Keratinocyte (primary cell): ENCODE results near the gene CACNA1C. TPM values are rescaled to one million over a fixed set of nuclear protein-coding genes. Genes with fewer than 3 reads are reported as not detected.

Experiments used
- DNase-seq: peaks from one replicate; pipeline ENCODE4 v3.0.0-alpha.2; 2011; ENCODE audit warnings: low read depth, missing footprints, low spot score
- FAIRE-seq: peaks from 2 replicates; lab custom pipeline; 2011; peaks lifted over from hg19 to GRCh38; lab: Jason Lieb, UNC
- H2AFZ ChIP-seq: 2 replicates; pipeline ENCODE4 v1.6.0; 2012; ENCODE audit warnings: low read length, control low read depth, inconsistent platforms; ENCODE audit not compliant: control insufficient read depth
- H3K27ac ChIP-seq: 2 replicates; pipeline ENCODE4 v1.5.1; 2011; ENCODE audit warnings: low read length; ENCODE audit not compliant: control insufficient read depth, insufficient read depth
- H3K27me3 ChIP-seq: 3 replicates; pipeline ENCODE4 v1.6.0; 2011; ENCODE audit warnings: low read length; ENCODE audit not compliant: control insufficient read depth, insufficient read depth; ENCODE audit errors: extremely low read depth
- H3K36me3 ChIP-seq, 2 experiments: 2 replicates in 1 of 2; 3 replicates in 1 of 2; pipeline ENCODE4 v1.5.1; 2011; ENCODE audit warnings: low read length in 2 of 2, mild to moderate bottlenecking in 1 of 2; ENCODE audit not compliant: control insufficient read depth in 2 of 2, insufficient read depth in 2 of 2; ENCODE audit errors: extremely low read depth in 1 of 2
- H3K4me1 ChIP-seq: 3 replicates; pipeline ENCODE4 v1.5.1; 2011; ENCODE audit warnings: low read length; ENCODE audit not compliant: control insufficient read depth, insufficient read depth; ENCODE audit errors: extremely low read depth
- H3K4me2 ChIP-seq: 3 replicates; pipeline ENCODE4 v1.6.0; 2011; ENCODE audit warnings: low read depth, low read length; ENCODE audit not compliant: control insufficient read depth, insufficient read depth; ENCODE audit errors: extremely low read depth
- H3K4me3 ChIP-seq, 3 experiments: fragments of 200-600 bp in 1 of 3; sonication (generic) in 1 of 3; 2 replicates in 2 of 3; 3 replicates in 1 of 3; pipeline ENCODE4 v1.5.1; 2011 to 2016; ENCODE audit warnings: low read length in 3 of 3, mild to moderate bottlenecking in 3 of 3, control low read depth in 2 of 3, inconsistent platforms in 1 of 3, low read depth in 1 of 3, mixed read lengths in 1 of 3, mixed run types in 1 of 3, moderate library complexity in 1 of 3; ENCODE audit not compliant: control insufficient read depth in 2 of 3, insufficient read depth in 2 of 3; ENCODE audit errors: extremely low read depth in 1 of 3
- H3K79me2 ChIP-seq: 2 replicates; pipeline ENCODE4 v1.6.0; 2012; ENCODE audit warnings: low read length; ENCODE audit not compliant: control insufficient read depth, insufficient read depth
- H3K9ac ChIP-seq: 3 replicates; pipeline ENCODE4 v1.6.0; 2011; ENCODE audit warnings: low read length; ENCODE audit not compliant: control insufficient read depth, insufficient read depth; ENCODE audit errors: extremely low read depth
- H3K9me1 ChIP-seq: 3 replicates; pipeline ENCODE4 v1.6.0; 2011; ENCODE audit warnings: low read length; ENCODE audit not compliant: control insufficient read depth, insufficient read depth; ENCODE audit errors: extremely low read depth
- H3K9me3 ChIP-seq: 2 replicates; pipeline ENCODE4 v1.5.1; 2012; ENCODE audit warnings: low read depth, low read length; ENCODE audit not compliant: control insufficient read depth
- H4K20me1 ChIP-seq: 3 replicates; pipeline ENCODE4 v1.6.0; 2011; ENCODE audit warnings: low read length; ENCODE audit not compliant: control insufficient read depth, insufficient read depth; ENCODE audit errors: extremely low read depth
- EZH2 ChIP-seq: IDR thresholded peaks from one replicate; pipeline ENCODE4 v1.6.1; 2012; ENCODE audit warnings: inconsistent platforms, mild to moderate bottlenecking, low read length, moderate library complexity
- dilution Hi-C: fragments of 300-500 bp; cut with MboI; formaldehyde crosslinking; loops from one replicate; pipeline ENCODE4 v1.7.0; 2020; ENCODE audit warnings: low sequenced_read_pairs; ENCODE audit not compliant: extremely low pct_ligation_motif_present
- polyA plus RNA-seq, 5 experiments: library from polyadenylated mRNA; depleted of rRNA in 3 of 5; stranded (reverse) in 3 of 5; stranded (forward) in 1 of 5; unstranded in 1 of 5; fragments of >200 nt; gene quantifications; 1 replicate in 1 of 5; 2 replicates in 3 of 5; 3 replicates in 1 of 5; pipeline versions ENCODE4 v1.2.1 to v1.2.3, GENCODE V29; 2011 to 2012; ENCODE audit warnings: missing spikeins in 2 of 5, low read depth in 1 of 5, low replicate concordance in 1 of 5
- TF ChIP-seq, protein P1 (sequence below), 3 experiments: IDR thresholded peaks in 1 of 3; conservative IDR thresholded peaks in 1 of 3; optimal IDR thresholded peaks in 1 of 3; 2 replicates in 2 of 3; 3 replicates in 1 of 3; pipeline versions ENCODE3 to v1.5.1; 2011; ENCODE audit warnings: low read length in 3 of 3, mild to moderate bottlenecking in 3 of 3, moderate library complexity in 2 of 3, control low read depth in 1 of 3, inconsistent platforms in 1 of 3; ENCODE audit not compliant: insufficient read depth in 2 of 3; ENCODE audit errors: extremely low read depth in 1 of 3

CACNA1C gene
- polyA plus RNA-seq, 1 donor (not counting 4 experiments of a cell fraction or from before 2014, with no cell fraction given) = not detected

DNA sequence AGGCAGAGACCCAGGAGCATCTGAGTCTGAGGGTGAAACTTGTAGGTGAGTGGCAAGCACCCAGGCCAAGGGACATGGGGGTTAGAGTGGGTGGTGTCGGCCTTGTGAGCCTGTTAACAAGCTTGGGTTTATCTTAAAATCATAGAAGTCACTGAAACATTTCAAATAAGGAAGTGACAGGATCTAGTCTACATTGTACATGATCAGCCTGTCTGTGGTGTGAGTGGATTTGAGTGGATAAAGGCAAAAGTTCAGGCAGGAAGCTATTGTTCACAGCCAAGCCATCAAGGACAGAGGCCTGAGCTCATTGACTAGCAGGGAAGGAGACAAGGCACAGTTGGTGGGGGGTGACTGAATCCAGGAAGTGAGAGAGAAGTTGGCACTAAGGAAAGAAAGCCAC lies 682.6 kb downstream of the CACNA1C start:
- no peak for TF ChIP-seq EZH2
- TF ChIP-seq, protein P1, sequence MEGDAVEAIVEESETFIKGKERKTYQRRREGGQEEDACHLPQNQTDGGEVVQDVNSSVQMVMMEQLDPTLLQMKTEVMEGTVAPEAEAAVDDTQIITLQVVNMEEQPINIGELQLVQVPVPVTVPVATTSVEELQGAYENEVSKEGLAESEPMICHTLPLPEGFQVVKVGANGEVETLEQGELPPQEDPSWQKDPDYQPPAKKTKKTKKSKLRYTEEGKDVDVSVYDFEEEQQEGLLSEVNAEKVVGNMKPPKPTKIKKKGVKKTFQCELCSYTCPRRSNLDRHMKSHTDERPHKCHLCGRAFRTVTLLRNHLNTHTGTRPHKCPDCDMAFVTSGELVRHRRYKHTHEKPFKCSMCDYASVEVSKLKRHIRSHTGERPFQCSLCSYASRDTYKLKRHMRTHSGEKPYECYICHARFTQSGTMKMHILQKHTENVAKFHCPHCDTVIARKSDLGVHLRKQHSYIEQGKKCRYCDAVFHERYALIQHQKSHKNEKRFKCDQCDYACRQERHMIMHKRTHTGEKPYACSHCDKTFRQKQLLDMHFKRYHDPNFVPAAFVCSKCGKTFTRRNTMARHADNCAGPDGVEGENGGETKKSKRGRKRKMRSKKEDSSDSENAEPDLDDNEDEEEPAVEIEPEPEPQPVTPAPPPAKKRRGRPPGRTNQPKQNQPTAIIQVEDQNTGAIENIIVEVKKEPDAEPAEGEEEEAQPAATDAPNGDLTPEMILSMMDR (optimal IDR thresholded peaks at IDR 0.05 in 1 of 3, IDR thresholded peaks at IDR 0.05 in 1 of 3, conservative IDR thresholded peaks at IDR 0.05 in 1 of 3; ENCODE audit: extremely low read depth in 1 of 3, insufficient read depth in 2 of 3, low read length in 3 of 3) = no peak
- FAIRE-seq = no peak
- H4K20me1 ChIP-seq = no peaks in the 10 kb centered on the region
- H3K9me3 ChIP-seq = no peaks in the 10 kb centered on the region
- no peaks in the 10 kb centered on the region for H3K79me2 ChIP-seq
- H3K27ac ChIP-seq = no peak overlapping the region
- H3K4me2 ChIP-seq = no peak overlapping the region
- peaks cover 8% of the 10 kb centered on the region for H3K27me3 ChIP-seq
- H3K4me3 ChIP-seq = no peak overlapping the region
- dilution Hi-C loops = no loop called here
- no peaks in the 10 kb centered on the region for H3K4me1 ChIP-seq
- H3K36me3 ChIP-seq = no peaks in the 10 kb centered on the region
- no peaks in the 10 kb centered on the region for H3K9me1 ChIP-seq
- H2AFZ ChIP-seq = no peak overlapping the region
- DNase-seq = no peak
- no peak overlapping the region for H3K9ac ChIP-seq

DNA sequence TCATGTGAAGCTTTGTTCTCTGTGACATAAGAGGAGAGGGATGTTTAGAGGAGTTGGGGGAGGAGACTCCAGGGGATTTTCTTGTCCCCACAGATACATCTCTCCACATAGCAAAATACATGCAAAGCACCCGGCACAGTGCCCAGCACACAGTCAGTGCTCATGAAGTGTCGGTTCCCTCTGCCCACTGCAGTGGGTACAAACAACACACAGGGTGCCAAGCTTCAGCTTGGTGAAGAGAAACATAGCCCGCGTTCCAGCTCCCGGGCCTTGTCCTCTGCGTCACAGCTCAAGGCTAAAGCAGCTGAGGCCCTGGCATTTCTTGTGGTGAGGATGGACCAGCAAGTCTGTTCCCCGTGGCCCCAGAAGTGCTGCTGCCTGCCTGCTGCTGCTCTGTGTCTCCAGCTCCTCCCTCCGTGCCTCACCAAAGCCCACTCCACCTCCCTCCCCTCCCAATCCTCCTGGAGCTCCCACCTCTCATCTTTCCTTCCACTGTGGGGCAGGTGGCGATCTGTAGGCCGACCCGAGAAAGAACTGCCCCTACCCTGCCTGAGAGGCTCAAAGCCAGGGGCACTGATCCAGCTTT lies 685.0 kb downstream of the CACNA1C start:
- dilution Hi-C loops = no loop called here
- FAIRE-seq = no peak
- no peak for DNase-seq
- Histone ChIP-seq H4K20me1 (no peaks in the 10 kb centered on the region), H3K4me2 (no peak overlapping the region), H3K9me1 (no peaks in the 10 kb centered on the region), H3K79me2 (no peaks in the 10 kb centered on the region), H3K9me3 (no peaks in the 10 kb centered on the region), H3K27ac (no peak overlapping the region), H3K4me3 (no peak overlapping the region), H3K4me1 (no peaks in the 10 kb centered on the region), H3K9ac (no peak overlapping the region), H3K27me3 (peaks cover 8% of the 10 kb centered on the region), H2AFZ (no peak overlapping the region), H3K36me3 (no peaks in the 10 kb centered on the region)
- no peak for TF ChIP-seq EZH2
- TF ChIP-seq, protein P1 (optimal IDR thresholded peaks at IDR 0.05 in 1 of 3, IDR thresholded peaks at IDR 0.05 in 1 of 3, conservative IDR thresholded peaks at IDR 0.05 in 1 of 3; ENCODE audit: extremely low read depth in 1 of 3, insufficient read depth in 2 of 3, low read length in 3 of 3) = no peak
